H1 (cell line): ENCODE data around the gene ASZ1. TPM values are rescaled to one million over a fixed set of nuclear protein-coding genes. Genes with fewer than 3 reads are reported as not detected.

Experiments
- ASH2L ChIP-seq: fragments of 200-600, 300-600 bp; sonication (generic); IDR thresholded peaks from one replicate; pipeline ENCODE4 v1.7.1; 2017; ENCODE audit warnings: low read length
- CHD7 ChIP-seq: fragments of 300-600 bp; sonication (generic); IDR thresholded peaks from 2 replicates; pipeline ENCODE4 v1.7.1; 2012; ENCODE audit warnings: low read length, moderate library complexity, mild to moderate bottlenecking, inconsistent platforms; ENCODE audit not compliant: insufficient replicate concordance
- FOSL1 ChIP-seq: IDR thresholded peaks from 2 replicates; pipeline ENCODE4 v1.6.1; 2011; ENCODE audit warnings: mild to moderate bottlenecking, low read depth, low read length, moderate library complexity; ENCODE audit not compliant: insufficient read depth
- GTF2F1 ChIP-seq: IDR thresholded peaks from 2 replicates; pipeline ENCODE4 v1.6.1; 2012; ENCODE audit warnings: low read depth, low read length, improper control_type of control experiment, borderline replicate concordance
- JUN ChIP-seq: IDR thresholded peaks from 2 replicates; pipeline ENCODE4 v1.6.1; 2011; ENCODE audit warnings: low read depth, mild to moderate bottlenecking, improper control_type of control experiment, low read length
- POU5F1 ChIP-seq: IDR thresholded peaks from 2 replicates; pipeline ENCODE4 v1.6.1; 2011; ENCODE audit warnings: low read depth, mild to moderate bottlenecking, low read length, moderate library complexity
- RAD21 ChIP-seq, 2 experiments: IDR thresholded peaks in 1 of 2; conservative IDR thresholded peaks in 1 of 2; 2 replicates each; pipeline ENCODE4 v1.6.1; 2011; ENCODE audit warnings: low read depth in 2 of 2, low read length in 2 of 2, improper control_type of control experiment in 1 of 2, inconsistent platforms in 1 of 2, mild to moderate bottlenecking in 1 of 2, moderate library complexity in 1 of 2
- SIX5 ChIP-seq: IDR thresholded peaks from 2 replicates; pipeline ENCODE4 v1.6.1; 2011; ENCODE audit warnings: mild to moderate bottlenecking, low read depth, low read length
- polyA plus RNA-seq, 7 experiments: library from polyadenylated mRNA; depleted of rRNA in 3 of 7; stranded (reverse) in 5 of 7; unstranded in 2 of 7; fragments of >200 nt in 5 of 7; fragments of 200-250 nt in 2 of 7; gene quantifications; 1 replicate in 5 of 7; 2 replicates in 1 of 7; 4 replicates in 1 of 7; pipeline versions ENCODE4 v1.2.1 to v1.2.3, GENCODE V29; 2011 to 2013; ENCODE audit warnings: missing spikeins in 2 of 7, mixed read lengths in 2 of 7
- total RNA-seq: library from RNA; stranded (reverse); fragmentation: NEBNext Ultra II Directional; extraction: Animal tissue kit (Norgen Biotek cat#: 25700); gene quantifications from 2 replicates; pipeline ENCODE4 v1.2.1, GENCODE V29; 2021
- TF ChIP-seq, protein P1 (sequence below): IDR thresholded peaks from 2 replicates; pipeline ENCODE4 v1.6.1; 2011; ENCODE audit warnings: low read length, improper control_type of control experiment

Gene ASZ1
- total and polyA plus RNA-seq, 2 of the 8 experiments (the other 6 are each of a cell fraction or from before 2014, with no cell fraction given): not detected

DNA sequence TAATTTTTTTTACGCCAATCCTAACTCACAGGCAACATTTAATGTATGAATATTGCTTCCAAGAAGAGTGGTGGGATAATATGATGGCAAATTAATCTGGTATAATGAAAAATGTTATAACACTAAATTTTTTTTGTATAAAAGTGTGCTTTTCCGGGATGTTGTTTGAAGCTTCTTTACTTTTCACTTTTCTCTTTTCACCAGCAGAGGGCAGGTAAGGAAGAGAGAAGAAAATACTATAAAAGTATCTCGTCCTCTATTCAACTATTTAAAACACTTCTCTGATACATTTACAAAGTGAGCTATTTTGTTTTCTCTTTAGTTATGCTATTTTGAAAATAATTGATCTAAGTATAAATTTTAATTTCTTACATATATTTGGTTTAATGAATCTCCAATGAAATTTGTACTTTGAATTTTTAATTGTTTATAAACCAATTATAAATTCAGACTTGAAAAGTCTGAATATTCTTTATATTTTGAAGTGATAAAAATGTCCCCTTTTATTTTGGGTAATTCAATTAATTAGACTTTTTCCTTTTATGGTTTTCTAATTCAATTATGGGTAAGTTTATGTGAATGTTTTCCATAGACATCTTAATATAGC is 31.8 kb upstream of the ASZ1 start (continued):
- TF ChIP-seq CHD7 (no peak), SIX5 (no peak), RAD21 (IDR thresholded peaks at IDR 0.05 in 1 of 2, conservative IDR thresholded peaks at IDR 0.05 in 1 of 2; ENCODE audit: low read depth in 2 of 2, low read length in 2 of 2) (peak in 1 of 2 experiments; percentile 52; a peak in 3 of 4 replicates), POU5F1 (no peak), JUN (no peak), GTF2F1 (no peak), FOSL1 (no peak), ASH2L (no peak)
- TF ChIP-seq, protein P1, sequence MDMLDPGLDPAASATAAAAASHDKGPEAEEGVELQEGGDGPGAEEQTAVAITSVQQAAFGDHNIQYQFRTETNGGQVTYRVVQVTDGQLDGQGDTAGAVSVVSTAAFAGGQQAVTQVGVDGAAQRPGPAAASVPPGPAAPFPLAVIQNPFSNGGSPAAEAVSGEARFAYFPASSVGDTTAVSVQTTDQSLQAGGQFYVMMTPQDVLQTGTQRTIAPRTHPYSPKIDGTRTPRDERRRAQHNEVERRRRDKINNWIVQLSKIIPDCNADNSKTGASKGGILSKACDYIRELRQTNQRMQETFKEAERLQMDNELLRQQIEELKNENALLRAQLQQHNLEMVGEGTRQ: no peak
